HG02884 (cell line): ENCODE measurements around the gene YWHAH.

Source experiments
- ATAC-seq: cut with Tn5 transposase; IDR thresholded peaks from one replicate; pipeline ENCODE4 v1.9.1; 2021; ENCODE audit warnings: mild to moderate bottlenecking, moderate library complexity; ENCODE audit not compliant: unreplicated experiment

YWHAH gene

DNA sequence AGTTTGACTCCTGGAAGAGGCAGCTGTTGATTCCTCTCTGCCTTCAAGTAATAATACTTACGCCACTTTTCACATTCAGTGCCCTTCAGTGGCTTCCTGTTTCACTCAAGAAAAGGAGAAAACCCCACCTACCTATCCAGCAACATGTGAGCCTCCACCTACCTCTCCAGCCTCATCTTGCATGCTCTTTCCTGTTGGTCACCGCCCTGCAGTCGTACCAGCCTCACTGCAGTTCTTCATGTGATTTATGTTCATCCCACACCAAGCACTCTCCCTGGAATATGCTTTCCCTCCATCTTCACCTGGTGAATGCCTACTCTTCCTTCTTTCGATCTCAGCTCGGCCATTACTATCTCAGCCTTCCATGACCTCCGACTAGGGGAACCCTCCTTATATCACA is 21.8 kb upstream of the YWHAH start:
- ATAC-seq = no peak

DNA sequence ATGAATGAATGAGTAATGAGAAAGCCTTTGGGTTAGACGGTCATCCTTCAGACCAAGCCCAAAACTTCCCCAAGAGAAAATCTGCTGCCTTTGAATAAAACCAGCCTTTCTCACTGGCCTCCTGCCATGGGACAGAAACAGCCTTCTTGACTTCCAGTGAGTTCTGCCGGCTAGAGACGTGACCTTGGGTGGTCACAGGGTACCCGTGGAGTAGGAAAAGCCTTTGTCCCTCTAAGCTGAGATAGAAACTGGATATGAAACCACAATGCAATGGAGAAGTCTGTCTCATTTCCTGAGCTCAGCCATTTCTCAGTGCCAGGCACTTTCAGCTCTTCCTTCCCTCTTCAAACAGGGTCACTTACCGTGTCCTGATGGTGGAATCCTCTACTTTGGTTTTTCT is 21.2 kb upstream of the YWHAH start:
- no peak for ATAC-seq

- no peak for ATAC-seq
Observed at GRCh38 chr22:31923747-31924146, 20.6 kb upstream of the YWHAH start.

- no peak for ATAC-seq
Observed at GRCh38 chr22:31925056-31925455, 19.3 kb upstream of the YWHAH start.

GRCh38 chr22:31926024-31926423 is 18.3 kb upstream of the YWHAH start:
- no peak for ATAC-seq

DNA sequence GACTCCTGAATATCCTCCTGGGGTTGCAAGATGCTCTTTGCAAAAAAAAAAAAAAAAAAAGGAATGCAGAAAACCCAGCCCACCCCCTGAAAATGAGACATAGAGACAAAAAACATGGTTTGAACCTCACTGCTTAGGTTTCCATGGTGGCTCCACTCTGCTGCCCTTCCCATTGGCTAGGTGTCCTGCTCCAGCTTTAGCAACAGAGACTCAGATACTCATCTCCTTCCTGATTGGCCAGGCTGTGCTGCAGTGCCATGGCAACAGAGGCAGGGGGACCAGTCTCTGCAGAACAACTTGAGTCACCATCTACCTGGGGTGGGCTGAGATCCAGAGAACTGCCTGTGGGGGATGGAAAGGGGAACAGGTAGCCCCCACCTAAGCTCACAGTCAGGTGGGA is 17.4 kb upstream of the YWHAH start:
- no peak for ATAC-seq

GRCh38 chr22:31927562-31927961 is 16.8 kb upstream of the YWHAH start:
- ATAC-seq = no peak

- no peak for ATAC-seq
Observed at GRCh38 chr22:31929167-31929930, 15.0 kb upstream of the YWHAH start.

GRCh38 chr22:31932863-31933262 is 11.5 kb upstream of the YWHAH start:
- no peak for ATAC-seq

GRCh38 chr22:31933406-31933805 is 10.9 kb upstream of the YWHAH start:
- no peak for ATAC-seq

DNA sequence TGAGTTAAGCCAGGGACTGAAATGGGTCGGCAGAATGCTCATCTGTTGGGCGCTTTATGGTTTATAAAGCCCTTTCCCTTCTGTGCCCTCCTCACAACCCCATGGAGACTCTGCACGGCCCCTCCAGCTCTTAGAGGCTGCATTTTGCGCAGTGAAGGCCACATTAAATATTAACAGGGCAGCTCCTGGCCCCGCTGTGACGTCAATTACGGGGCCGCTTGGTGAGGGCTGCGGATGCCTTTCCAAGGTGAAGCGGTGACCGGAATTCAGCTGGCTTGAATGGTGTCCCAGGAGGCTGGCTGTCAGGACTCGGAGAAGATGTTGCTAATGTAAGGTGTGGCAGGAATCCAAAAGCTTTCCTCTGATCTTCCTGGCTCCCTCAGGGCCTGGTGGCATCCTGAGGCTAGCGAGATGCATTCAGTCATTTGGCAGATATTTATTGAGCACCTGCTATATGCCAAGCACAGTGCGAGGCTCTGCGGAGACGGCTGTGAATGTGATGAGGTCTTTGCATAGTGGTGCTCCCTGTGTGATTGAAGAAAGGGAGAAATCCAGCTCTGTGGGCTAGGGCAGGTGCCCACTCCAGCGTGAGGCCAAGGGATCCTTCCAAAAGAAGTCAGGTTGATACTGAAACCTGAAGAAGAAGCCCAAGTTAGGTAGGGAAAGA is 10.4 kb upstream of the YWHAH start:
- ATAC-seq = no peak

DNA sequence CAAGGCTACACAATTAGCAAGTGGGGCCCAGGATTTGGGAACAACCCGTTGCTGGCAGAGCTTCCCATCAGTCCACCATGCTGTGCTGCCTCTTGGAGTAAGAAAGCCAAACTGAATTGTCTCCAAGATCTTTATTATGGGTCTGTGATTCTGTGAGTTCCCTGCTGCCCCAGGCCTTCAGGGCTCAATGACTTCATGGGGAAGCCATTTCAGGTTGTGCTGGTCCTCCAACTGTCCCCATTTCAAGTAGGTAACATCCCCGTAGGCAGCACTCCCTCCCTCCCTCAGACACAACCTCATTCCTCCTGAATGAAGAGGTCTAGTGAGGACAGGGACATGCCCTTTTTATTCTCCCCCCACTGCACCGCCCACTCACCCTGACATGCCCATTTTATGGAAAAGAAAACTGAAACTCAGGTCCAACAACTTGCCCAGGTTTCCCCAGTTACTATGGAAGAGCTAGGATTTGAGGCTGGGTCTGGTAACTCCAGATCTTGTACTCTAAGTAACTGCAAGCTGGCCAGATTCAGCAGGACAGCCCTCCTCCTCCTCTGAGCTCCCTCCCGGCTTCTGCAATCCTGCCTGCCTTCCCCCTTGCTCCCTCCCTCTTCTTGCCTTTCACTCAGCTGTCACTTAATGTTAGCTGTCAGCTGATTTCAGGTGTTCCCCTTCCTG is 8.2 kb upstream of the YWHAH start:
- ATAC-seq = no peak

DNA sequence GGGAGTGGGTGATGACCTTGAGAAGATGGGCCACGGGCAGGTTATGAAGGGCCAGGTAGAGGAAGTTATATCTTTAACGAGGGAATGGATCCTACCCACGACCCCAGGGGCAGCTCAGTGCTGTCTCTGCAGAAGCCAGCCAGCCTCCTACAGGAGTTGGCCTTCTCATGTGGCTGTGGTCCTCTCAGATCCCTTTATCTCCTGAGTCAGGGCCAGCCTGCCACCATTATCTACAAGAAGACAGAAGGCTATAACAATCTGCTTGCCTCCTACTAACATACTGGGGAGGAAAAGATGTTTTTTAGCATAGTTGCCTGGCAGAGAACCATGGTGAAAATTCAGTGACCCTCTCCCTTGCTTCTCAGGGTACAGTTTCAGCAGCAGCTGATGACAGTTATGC is 7.0 kb upstream of the YWHAH start:
- no peak for ATAC-seq

GRCh38 chr22:31938296-31938695 is 6.0 kb upstream of the YWHAH start:
- no peak for ATAC-seq

- no peak for ATAC-seq
Observed at GRCh38 chr22:31940506-31940905, 3.8 kb upstream of the YWHAH start.

GRCh38 chr22:31942091-31942490 is 2.2 kb upstream of the YWHAH start:
- no peak for ATAC-seq

- no peak for ATAC-seq
Observed at GRCh38 chr22:31943206-31943977, 943 bp upstream of the YWHAH start.

GRCh38 chr22:31944700-31945442 is 536 bp downstream of the YWHAH start:
- peak; percentile 14 for ATAC-seq

DNA sequence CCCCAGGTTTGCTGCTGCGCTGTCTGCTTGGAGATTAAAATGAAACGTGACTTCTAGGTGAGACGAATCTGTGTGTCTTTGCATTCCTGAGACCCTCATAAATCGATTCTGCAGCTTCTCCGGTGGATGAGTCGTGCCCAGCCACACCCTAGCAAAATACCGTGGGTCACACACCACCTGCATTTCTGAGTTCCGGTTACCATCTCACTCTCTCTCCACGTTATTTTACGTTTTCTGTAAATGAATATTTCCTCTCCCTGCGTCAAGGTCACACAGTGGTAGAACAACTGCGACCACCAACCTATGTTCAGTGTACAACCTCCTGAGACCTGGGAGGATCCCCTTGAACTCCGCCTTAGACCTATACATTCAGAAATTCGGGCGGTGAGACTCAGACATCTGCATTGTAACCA is 1.1 kb downstream of the YWHAH start:
- no peak for ATAC-seq

GRCh38 chr22:31945971-31946680 is 1.8 kb downstream of the YWHAH start:
- ATAC-seq = no peak
